Upper lobe of left lung (tissue), 6 donors: ENCODE results near the gene DDIT3. TPM values are rescaled to one million over a fixed set of nuclear protein-coding genes. Genes with fewer than 3 reads are reported as not detected.
"Not testable (repeated sequence)": the region's sequence is repeated elsewhere in the genome, so short reads cannot be mapped to it uniquely, and the experiment has no call there.

Experiments used
- ATAC-seq, 2 donors: fragments of 200-7000 bp; cut with Tn5 transposase; one replicate each; pipeline ENCODE4 v1.9.1; 2022; ENCODE audit warnings: mild to moderate bottlenecking in 2 of 2, moderate library complexity in 2 of 2; ENCODE audit not compliant: low FRiP score in 2 of 2
- DNase-seq, 2 donors: peaks; one replicate each; pipeline ENCODE4 v3.0.0-alpha.2; 2019 to 2020
- H3K27ac ChIP-seq, 4 donors: fragments of 200-600 bp; sonication (generic); one replicate each; pipeline ENCODE4 v1.5.1; 2016 to 2019
- H3K27me3 ChIP-seq, 4 donors: fragments of 200-600 bp; sonication (generic); one replicate each; pipeline ENCODE4 v1.5.1; 2017 to 2019
- H3K36me3 ChIP-seq, 4 donors: fragments of 200-600 bp; sonication (generic); one replicate each; pipeline ENCODE4 v1.5.1; 2016 to 2019
- H3K4me1 ChIP-seq, 4 donors: fragments of 200-600 bp; sonication (generic); one replicate each; pipeline ENCODE4 v1.5.1; 2018 to 2019
- H3K4me3 ChIP-seq, 4 donors: fragments of 200-600 bp; sonication (generic); one replicate each; pipeline ENCODE4 v1.5.1; 2017 to 2019; ENCODE audit warnings: mild to moderate bottlenecking in 2 of 4, moderate library complexity in 1 of 4
- H3K9me3 ChIP-seq, 4 donors: fragments of 200-600 bp; sonication (generic); one replicate each; pipeline ENCODE4 v1.5.1; 2018 to 2019
- EP300 ChIP-seq, 4 donors: sonication (generic); formaldehyde crosslinking; IDR thresholded peaks; one replicate each; pipeline ENCODE4 v1.5.1; 2017; ENCODE audit warnings: antibody characterized with exemption in 4 of 4, control low read depth in 2 of 4
- POLR2A ChIP-seq, 4 donors: fragments of 450-650 bp; IDR thresholded peaks; one replicate each; pipeline ENCODE4 v1.5.1; 2016 to 2017; ENCODE audit warnings: antibody characterized with exemption in 4 of 4, mild to moderate bottlenecking in 2 of 4
- POLR2AphosphoS5 ChIP-seq, 2 donors: sonication (generic); formaldehyde crosslinking; IDR thresholded peaks; one replicate each; pipeline ENCODE4 v1.5.1; 2017; ENCODE audit warnings: antibody characterized with exemption in 2 of 2
- WGBS, 2 donors: methylation state at CpG; one replicate each; pipeline ENCODE4 v1.1.5; 2017 to 2018; 5-methylcytosine and 5-hydroxymethylcytosine counted together
- total RNA-seq, 6 donors: library from RNA; depleted of rRNA in 4 of 6; stranded (reverse); fragments of >200 nt in 4 of 6; gene quantifications; one replicate each; pipeline versions ENCODE4 v1.1.0 to v1.2.1, GENCODE V29; 2016 to 2021
- TF ChIP-seq, protein P1 (sequence below), 6 experiments: fragments of 450-650 bp in 4 of 6; fragments of 200-600 bp in 2 of 6; sonication (generic) in 2 of 6; IDR thresholded peaks; one replicate each; pipeline ENCODE4 v1.5.1; 2016 to 2019; ENCODE audit warnings: antibody characterized with exemption in 6 of 6
- donor health status: DM: no; HTN: no; CAD: no; lungs with moderate emphysema.
- donor health status: DM: no; HTN: yes; CAD: no; lungs with severe emphysema.

Gene DDIT3
- total RNA-seq, 6 donors from 2014 or later = 26.1 to 45.1 (median 33.1) TPM

DNA sequence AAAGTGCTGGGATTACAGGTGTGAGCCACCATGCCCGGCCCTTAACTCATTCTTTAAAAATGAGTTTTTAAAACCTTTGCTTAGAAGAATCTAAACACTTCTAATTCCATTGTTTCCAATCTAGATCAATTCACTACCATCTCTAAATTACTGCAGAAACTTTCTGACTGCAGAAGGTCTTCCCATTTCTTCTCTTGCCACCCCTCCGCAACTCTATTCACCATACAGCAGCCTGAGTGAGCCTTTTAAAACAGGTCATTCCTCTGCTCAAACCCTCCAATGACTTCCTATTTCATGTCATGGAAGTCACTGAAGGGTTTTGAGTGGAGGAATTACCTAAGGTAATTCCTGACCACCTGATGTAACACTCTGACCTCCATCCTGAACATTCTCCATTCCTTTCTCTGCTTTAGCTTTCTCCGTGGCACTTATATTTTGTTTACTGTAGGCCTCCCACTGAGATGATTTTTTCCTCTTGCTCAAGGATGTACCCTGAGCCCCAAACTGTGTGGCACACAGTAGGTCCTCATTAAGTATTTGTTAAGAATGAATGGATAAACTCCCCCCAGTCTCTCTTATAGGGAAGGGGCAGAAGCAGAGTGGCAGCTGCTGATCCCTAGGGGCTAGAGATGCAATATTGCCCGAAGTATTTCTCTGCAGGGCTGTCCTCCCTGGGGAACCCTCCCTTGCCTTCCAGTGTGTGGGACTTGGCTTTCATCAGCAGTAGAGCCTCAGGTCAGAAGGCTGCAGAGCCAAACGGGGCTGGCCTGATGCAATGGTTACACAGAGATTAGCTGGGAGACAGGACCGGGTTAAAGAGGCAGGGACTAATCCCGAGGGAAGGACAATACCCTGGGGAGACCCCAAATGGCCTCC, 1.2 kb downstream of the DDIT3 start:
- no peaks in the 10 kb centered on the region for H3K27me3 ChIP-seq
- peaks cover 17 to 47% (median 33%) of the 10 kb centered on the region in 4 donors for H3K36me3 ChIP-seq
- 28 to 73% methylated on average over 3 to 7 of the region's 7 CpGs for WGBS, 2 donors
- TF ChIP-seq POLR2A (IDR thresholded peaks at IDR 0.05) (no peak), EP300 (IDR thresholded peaks at IDR 0.05) (no peak), POLR2AphosphoS5 (IDR thresholded peaks at IDR 0.05) (no peak)
- TF ChIP-seq, protein P1, sequence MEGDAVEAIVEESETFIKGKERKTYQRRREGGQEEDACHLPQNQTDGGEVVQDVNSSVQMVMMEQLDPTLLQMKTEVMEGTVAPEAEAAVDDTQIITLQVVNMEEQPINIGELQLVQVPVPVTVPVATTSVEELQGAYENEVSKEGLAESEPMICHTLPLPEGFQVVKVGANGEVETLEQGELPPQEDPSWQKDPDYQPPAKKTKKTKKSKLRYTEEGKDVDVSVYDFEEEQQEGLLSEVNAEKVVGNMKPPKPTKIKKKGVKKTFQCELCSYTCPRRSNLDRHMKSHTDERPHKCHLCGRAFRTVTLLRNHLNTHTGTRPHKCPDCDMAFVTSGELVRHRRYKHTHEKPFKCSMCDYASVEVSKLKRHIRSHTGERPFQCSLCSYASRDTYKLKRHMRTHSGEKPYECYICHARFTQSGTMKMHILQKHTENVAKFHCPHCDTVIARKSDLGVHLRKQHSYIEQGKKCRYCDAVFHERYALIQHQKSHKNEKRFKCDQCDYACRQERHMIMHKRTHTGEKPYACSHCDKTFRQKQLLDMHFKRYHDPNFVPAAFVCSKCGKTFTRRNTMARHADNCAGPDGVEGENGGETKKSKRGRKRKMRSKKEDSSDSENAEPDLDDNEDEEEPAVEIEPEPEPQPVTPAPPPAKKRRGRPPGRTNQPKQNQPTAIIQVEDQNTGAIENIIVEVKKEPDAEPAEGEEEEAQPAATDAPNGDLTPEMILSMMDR (IDR thresholded peaks at IDR 0.05) = no peak
- no peaks in the 10 kb centered on the region for H3K9me3 ChIP-seq
- ATAC-seq (no peak), DNase-seq (peak in 1 of 2 donors; percentile 41)
- peak overlapping the region; percentile 74 to 91 (median 83) for H3K4me3 ChIP-seq
- peaks cover 39 to 57% (median 45%) of the 10 kb centered on the region in 4 donors for H3K4me1 ChIP-seq
- H3K27ac ChIP-seq = peak overlapping the region; percentile 96 to 99 (median 98)

DNA sequence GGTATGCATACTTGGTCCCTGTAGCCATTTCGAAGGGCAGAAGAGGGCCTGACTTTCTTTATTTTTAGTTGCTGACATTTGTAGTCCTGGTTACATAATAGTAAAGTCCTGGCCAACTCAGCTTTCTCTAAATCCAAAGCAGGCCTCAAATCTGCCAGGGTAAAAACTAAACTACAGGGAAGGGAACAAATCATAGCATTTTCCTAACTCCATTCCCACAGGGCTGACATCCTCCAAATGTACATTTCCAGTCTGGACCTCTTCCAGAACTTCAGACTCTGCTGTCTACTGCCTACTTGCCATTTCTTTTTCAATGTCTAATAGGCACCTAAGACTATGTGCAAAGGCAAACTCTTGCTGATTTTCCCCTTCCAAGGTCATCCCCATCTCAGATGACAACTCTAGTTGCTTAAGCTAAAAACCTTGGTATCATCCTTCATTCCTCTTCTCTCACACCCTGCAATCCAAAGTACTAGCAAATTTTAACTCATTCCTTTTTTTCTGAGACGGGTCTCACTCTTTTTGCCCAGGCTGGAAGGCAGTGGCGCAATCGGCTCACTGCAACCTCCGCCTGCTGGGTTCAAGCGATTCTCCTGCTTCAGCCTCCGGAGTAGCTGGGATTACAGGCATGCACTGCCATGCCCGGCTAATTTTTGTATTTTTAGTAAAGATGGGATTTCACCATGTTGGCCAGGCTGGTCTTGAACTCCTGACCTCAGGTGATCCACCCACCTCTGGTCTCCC, 2.0 kb downstream of the DDIT3 start:
- no peak for DNase-seq
- WGBS, 2 donors = 71 to 75% methylated on average over 8 of the region's 8 CpGs
- Histone ChIP-seq H3K4me3 (peak overlapping the region in 2 of 4 donors; percentile 74 to 83), H3K27me3 (no peaks in the 10 kb centered on the region), H3K36me3 (peaks cover 17 to 51% (median 38%) of the 10 kb centered on the region in 4 donors), H3K27ac (peak overlapping the region; percentile 38 to 99 (median 96)), H3K4me1 (peaks cover 31 to 49% (median 37%) of the 10 kb centered on the region in 4 donors), H3K9me3 (no peaks in the 10 kb centered on the region)
- no peak for TF ChIP-seq EP300 (IDR thresholded peaks at IDR 0.05)
- TF ChIP-seq, protein P1 (IDR thresholded peaks at IDR 0.05) = no peak
- ATAC-seq = no peak

DNA sequence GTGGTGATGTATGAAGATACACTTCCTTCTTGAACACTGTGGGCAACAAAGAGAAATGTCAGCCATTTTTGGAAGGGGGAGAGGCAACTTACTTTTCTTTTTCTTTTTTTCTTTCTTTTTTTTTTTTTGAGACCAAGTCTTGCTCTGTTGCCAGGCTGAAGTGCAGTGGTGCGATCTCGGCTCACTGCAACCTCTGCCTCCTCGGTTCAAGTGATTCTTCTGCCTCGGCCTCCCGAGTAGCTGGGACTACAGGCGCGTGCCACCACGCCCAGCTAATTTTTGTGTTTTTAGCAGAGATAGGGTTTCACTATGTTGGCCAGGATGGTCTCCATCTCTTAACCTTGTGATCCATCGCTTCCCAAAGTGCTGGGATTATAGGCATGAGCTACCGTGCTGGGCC, 2.6 kb downstream of the DDIT3 start:
- WGBS, 2 donors = 93 to 97% methylated on average over 10 of the region's 10 CpGs
- H3K4me1 ChIP-seq = peaks cover 30 to 48% (median 37%) of the 10 kb centered on the region in 4 donors
- not testable (repeated sequence) for ATAC-seq

DNA sequence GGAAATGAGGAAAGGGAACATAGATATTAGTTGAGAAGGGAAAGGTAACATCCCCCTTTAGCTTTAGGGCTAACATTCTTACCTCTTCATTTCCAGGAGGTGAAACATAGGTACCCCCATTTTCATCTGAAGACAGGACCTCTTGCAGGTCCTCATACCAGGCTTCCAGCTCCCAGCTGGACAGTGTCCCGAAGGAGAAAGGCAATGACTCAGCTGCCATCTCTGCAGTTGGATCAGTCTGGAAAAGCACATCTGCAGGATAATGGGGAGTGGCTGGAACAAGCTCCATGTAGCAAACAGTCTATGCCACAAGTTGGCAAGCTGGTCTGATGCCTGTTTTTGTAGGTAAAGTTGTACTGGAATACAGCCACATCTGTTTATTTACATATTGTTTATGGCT, 3.1 kb downstream of the DDIT3 start:
- Histone ChIP-seq H3K4me3 (no peak overlapping the region), H3K9me3 (no peaks in the 10 kb centered on the region), H3K27me3 (no peaks in the 10 kb centered on the region), H3K4me1 (peaks cover 30 to 47% (median 36%) of the 10 kb centered on the region in 4 donors), H3K27ac (peak overlapping the region in 2 of 4 donors; percentile 50 to 99), H3K36me3 (peaks cover 21 to 63% (median 48%) of the 10 kb centered on the region in 4 donors)
- no peak for TF ChIP-seq POLR2AphosphoS5 (IDR thresholded peaks at IDR 0.05)
- TF ChIP-seq, protein P1 (IDR thresholded peaks at IDR 0.05) = no peak
- TF ChIP-seq POLR2A (IDR thresholded peaks at IDR 0.05) = no peak
- no peak for TF ChIP-seq EP300 (IDR thresholded peaks at IDR 0.05)
- DNase-seq (no peak), ATAC-seq (no peak)
- WGBS, 2 donors = 0 to 33% methylated on average over 1 of the region's 1 CpG

More for the DNA sequence above, 2.6 kb downstream of the DDIT3 start:
- not testable (repeated sequence) for H3K9me3 ChIP-seq, H3K27me3 ChIP-seq, DNase-seq, H3K4me3 ChIP-seq
- Histone ChIP-seq H3K36me3 (peaks cover 21 to 58% (median 43%) of the 10 kb centered on the region in 4 donors), H3K27ac (peak overlapping the region in 1 of 4 donors; percentile 99)

DNA sequence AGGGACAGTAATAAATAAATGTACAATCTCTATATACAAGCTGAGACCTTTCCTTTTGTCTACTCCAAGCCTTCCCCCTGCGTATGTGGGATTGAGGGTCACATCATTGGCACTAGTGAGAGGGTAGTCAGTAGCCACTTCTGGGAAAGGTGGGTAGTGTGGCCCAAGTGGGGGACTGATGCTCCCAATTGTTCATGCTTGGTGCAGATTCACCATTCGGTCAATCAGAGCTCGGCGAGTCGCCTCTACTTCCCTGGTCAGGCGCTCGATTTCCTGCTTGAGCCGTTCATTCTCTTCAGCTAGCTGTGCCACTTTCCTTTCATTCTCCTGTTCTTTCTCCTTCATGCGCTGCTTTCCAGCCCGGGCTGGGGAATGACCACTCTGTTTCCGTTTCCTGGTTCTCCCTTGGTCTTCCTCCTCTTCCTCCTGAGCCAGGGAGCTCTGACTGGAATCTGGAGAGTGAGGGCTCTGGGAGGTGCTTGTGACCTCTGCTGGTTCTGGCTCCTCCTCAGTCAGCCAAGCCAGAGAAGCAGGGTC, 3.6 kb downstream of the DDIT3 start:
- peaks cover 21 to 68% (median 53%) of the 10 kb centered on the region in 4 donors for H3K36me3 ChIP-seq
- no peaks in the 10 kb centered on the region for H3K9me3 ChIP-seq
- H3K4me3 ChIP-seq = no peak overlapping the region
- no peaks in the 10 kb centered on the region for H3K27me3 ChIP-seq
- H3K27ac ChIP-seq = peak overlapping the region in 2 of 4 donors; percentile 50 to 99
- peaks cover 27 to 42% (median 31%) of the 10 kb centered on the region in 4 donors for H3K4me1 ChIP-seq
- whole genome bisulfite sequencing, 2 donors = 84% methylated on average over 11 of the region's 11 CpGs
- no peak for TF ChIP-seq POLR2AphosphoS5 (IDR thresholded peaks at IDR 0.05)
- no peak for TF ChIP-seq POLR2A (IDR thresholded peaks at IDR 0.05)
- TF ChIP-seq, protein P1 (IDR thresholded peaks at IDR 0.05) = no peak
- TF ChIP-seq EP300 (IDR thresholded peaks at IDR 0.05) = no peak
- DNase-seq (no peak), ATAC-seq (no peak)
